ENCODE data around the gene TAPT1.

Gene TAPT1

GRCh38 chr4:16268290-16268689 lies 42.0 kb upstream of the TAPT1 start:
- Histone ChIP-seq H3K27ac (no peak overlapping the region), H3K36me3 (replicated peaks) (no peaks in the 10 kb centered on the region), H3K4me3 (ENCODE audit: low read depth, low read length) (no peak overlapping the region), H3K27me3 (replicated peaks) (no peaks in the 10 kb centered on the region)
- TF ChIP-seq CTCF (IDR thresholded peaks at IDR 0.05; ENCODE audit: low read depth, low read length, missing control alignments) = no peak
- no peak for DNase-seq
- in situ Hi-C loops (cut with HindIII; ENCODE audit: low pct_ligation_motif_present, low sequenced_read_pairs) = no loop called here

- Histone ChIP-seq H3K27me3 (replicated peaks) (no peaks in the 10 kb centered on the region), H3K4me3 (ENCODE audit: low read depth, low read length) (no peak overlapping the region), H3K27ac (no peak overlapping the region), H3K36me3 (replicated peaks) (no peaks in the 10 kb centered on the region)
- DNase-seq = no peak
- TF ChIP-seq CTCF (IDR thresholded peaks at IDR 0.05; ENCODE audit: low read depth, low read length, missing control alignments) = no peak
- in situ Hi-C loops (cut with HindIII; ENCODE audit: low pct_ligation_motif_present, low sequenced_read_pairs) = no loop called here
These were observed 41.4 kb upstream of the TAPT1 start for GRCh38 chr4:16267639-16268038.

- Histone ChIP-seq H3K36me3 (replicated peaks) (no peaks in the 10 kb centered on the region), H3K27me3 (replicated peaks) (no peaks in the 10 kb centered on the region), H3K27ac (no peak overlapping the region), H3K4me3 (ENCODE audit: low read depth, low read length) (no peak overlapping the region)
- in situ Hi-C loops (cut with HindIII; ENCODE audit: low pct_ligation_motif_present, low sequenced_read_pairs) = no loop called here
- DNase-seq = no peak
- TF ChIP-seq CTCF (IDR thresholded peaks at IDR 0.05; ENCODE audit: low read depth, low read length, missing control alignments) = no peak
These were observed 39.5 kb upstream of the TAPT1 start for GRCh38 chr4:16265820-16266219.

GRCh38 chr4:16264798-16265197 lies 38.5 kb upstream of the TAPT1 start:
- TF ChIP-seq CTCF (IDR thresholded peaks at IDR 0.05; ENCODE audit: low read depth, low read length, missing control alignments) = peak; percentile 61
- no peak overlapping the region for H3K27ac ChIP-seq
- DNase-seq = peak; percentile 12
- in situ Hi-C loops (cut with HindIII; ENCODE audit: low pct_ligation_motif_present, low sequenced_read_pairs) = no loop called here
- H3K36me3 ChIP-seq (replicated peaks) = no peaks in the 10 kb centered on the region
- H3K27me3 ChIP-seq (replicated peaks) = no peaks in the 10 kb centered on the region
- H3K4me3 ChIP-seq (ENCODE audit: low read depth, low read length) = no peak overlapping the region

- Histone ChIP-seq H3K27ac (no peak overlapping the region), H3K36me3 (replicated peaks) (no peaks in the 10 kb centered on the region), H3K27me3 (replicated peaks) (no peaks in the 10 kb centered on the region), H3K4me3 (ENCODE audit: low read depth, low read length) (no peak overlapping the region)
- in situ Hi-C loops (cut with HindIII; ENCODE audit: low pct_ligation_motif_present, low sequenced_read_pairs) = no loop called here
- DNase-seq = peak; percentile 33
- TF ChIP-seq CTCF (IDR thresholded peaks at IDR 0.05; ENCODE audit: low read depth, low read length, missing control alignments) = no peak
These were observed 36.8 kb upstream of the TAPT1 start for GRCh38 chr4:16263056-16263455.

GRCh38 chr4:16262188-16262587 lies 35.9 kb upstream of the TAPT1 start:
- no peak overlapping the region for H3K27ac ChIP-seq
- in situ Hi-C loops (cut with HindIII; ENCODE audit: low pct_ligation_motif_present, low sequenced_read_pairs) = no loop called here
- TF ChIP-seq CTCF (IDR thresholded peaks at IDR 0.05; ENCODE audit: low read depth, low read length, missing control alignments) = no peak
- H3K36me3 ChIP-seq (replicated peaks) = no peaks in the 10 kb centered on the region
- no peak for DNase-seq
- no peaks in the 10 kb centered on the region for H3K27me3 ChIP-seq (replicated peaks)
- no peak overlapping the region for H3K4me3 ChIP-seq (ENCODE audit: low read depth, low read length)
